HG03039 (cell line): ENCODE results near the gene MIA2.

Source experiments
- ATAC-seq: cut with Tn5 transposase; IDR thresholded peaks from one replicate; pipeline ENCODE4 v1.9.1; 2021; ENCODE audit warnings: mild to moderate bottlenecking, moderate library complexity; ENCODE audit not compliant: unreplicated experiment

The MIA2 gene

DNA sequence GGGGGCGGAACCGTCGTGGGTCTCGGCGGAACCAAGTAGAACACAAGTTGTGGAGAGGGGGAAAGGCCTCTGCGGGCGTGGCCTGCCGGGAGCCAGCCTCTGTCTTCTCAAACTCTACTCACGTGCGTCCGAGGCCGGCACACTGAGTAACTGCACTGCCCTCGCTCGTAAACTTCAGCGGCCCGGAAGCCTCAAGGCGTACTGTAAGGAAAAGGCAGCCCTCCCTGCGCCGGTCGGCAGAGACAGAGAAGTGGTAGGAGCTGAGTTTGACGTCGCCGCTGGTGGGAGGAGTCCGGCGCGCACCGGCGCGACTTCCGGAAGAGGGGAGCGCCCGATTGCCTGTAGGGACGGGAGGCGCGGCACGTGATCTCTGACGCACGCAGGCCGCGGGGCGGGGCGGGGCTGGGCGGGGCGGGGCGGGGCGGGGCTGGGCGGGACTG is 198.5 kb downstream of the MIA2 start, which contains the start of gene FBXO33:
Gene FBXO33 (minus strand): TSS at position 255 of the 440 bp plus-strand sequence. CDS start 271 bp downstream, outside the sequence.
- ATAC-seq: peak; percentile 82

DNA sequence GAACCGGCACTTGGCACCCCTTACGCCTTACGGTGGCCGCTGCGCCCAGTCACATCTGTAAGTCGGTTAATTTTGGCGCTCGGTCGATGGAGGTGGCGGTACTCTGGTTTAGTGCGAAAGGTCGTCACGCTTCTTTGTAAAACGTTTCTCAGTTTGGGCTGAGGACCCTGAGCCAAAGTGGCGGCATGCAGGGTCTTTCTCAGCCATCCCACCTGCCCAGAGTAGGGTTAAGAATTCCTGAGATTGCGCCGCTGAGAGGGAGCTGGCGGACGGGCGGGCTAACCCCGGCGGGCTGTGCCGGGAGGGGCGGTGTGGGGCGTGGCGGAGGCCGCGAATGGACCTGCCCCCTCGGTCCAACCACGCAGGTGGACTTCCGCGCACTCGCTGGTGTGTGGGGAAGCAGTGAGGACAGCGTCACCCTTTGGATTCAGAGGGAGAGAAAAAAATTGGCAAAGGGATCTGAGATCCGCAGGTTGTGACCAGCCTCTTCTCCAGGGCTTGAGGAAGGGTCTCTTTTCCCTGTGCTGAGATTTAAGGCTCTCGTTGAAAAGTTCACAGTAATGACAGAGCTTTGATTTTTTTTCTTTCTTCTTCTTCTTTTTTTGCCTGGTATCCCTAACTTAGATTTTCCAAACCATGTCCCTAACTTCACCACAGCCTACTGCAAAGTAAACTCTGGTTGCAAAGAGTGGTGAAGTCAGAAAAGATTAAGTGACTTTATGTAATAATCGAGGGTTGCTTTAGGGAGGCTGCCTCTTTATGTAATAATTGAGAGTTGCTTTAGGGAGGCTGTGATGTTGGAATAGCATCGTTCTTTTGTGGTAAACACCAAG is 199.1 kb downstream of the MIA2 start:
- peak; percentile 63 for ATAC-seq

DNA sequence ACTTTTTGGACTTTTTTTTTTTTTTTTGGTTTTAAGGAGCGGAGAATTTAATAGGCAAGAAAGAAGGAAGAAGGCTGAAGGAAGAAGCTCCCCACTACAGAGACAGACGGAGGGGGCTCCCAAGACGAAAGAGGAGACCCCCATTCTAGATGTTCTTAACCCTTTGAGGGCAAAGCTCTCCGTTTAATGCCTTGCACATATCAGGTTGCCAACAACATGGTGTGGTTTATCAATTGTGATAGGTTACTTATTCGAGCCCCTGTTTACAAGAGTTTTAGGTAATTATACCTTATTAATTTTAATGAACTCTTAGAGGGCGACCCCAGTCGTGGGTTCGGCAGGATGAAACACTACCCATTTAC is 199.7 kb downstream of the MIA2 start:
- ATAC-seq: no peak

DNA sequence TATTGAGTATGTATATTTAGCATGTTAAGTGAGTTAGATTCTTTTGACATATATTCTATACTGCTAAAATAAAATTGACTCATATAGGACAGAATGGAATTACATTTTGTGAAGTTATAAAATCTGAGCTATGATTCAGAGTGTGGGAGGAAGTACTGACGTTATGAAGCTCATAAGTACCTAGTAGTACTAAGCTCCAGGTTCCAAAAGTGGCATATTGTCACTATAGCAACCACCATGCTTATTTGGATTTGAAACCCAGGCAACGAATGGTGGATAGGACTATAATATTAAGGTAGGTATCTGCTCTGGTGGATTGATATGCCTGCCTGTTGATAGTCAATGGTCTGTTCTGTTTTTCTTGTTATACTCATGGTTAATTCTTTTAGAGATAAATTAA is 200.7 kb downstream of the MIA2 start:
- ATAC-seq: no peak

DNA sequence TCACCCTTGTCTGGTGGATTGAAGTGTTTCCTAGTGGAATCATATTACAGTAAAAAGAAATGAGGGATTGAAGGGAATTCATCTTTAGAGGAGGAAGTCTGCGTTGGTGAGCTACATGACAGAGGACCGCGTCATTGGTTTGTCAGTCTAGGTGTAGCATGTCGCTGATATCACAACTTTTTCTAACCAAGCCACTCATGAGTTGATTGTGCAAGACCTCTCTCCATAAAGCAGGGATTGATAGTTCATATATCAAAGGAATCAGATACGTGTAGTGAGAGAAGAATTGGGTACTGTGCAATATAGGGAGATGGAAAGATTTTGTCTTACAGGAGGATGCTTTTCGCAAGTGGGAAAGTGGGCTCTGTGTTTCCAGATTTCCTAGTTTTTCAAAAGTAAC is 201.5 kb downstream of the MIA2 start:
- ATAC-seq: no peak
